ENCODE data around the gene CLDN7. TPM values are rescaled to one million over a fixed set of nuclear protein-coding genes. Genes with fewer than 3 reads are reported as not detected.

CLDN7 gene
- total and polyA plus RNA-seq, 4 donors, result 3.0 to 35.0 (median 19.6) TPM

GRCh38 chr17:7221278-7222092 is 40.8 kb downstream of the CLDN7 start:
- Histone ChIP-seq H3K27me3 (ENCODE audit: control insufficient read depth in 4 of 4, insufficient read depth in 4 of 4, low read length in 3 of 4) (no peaks in the 10 kb centered on the region), H3K4me1 (ENCODE audit: control insufficient read depth in 4 of 4, insufficient read depth in 4 of 4, low read length in 3 of 4) (peaks cover 12 to 52% (median 40%) of the 10 kb centered on the region in 4 donors), H3K4me3 (ENCODE audit: low read depth in 1 of 3, low read length in 3 of 3) (peak overlapping the region; percentile 79 to 82 (median 82)), H3K9me3 (ENCODE audit: control insufficient read depth in 4 of 4, low read length in 3 of 4) (no peaks in the 10 kb centered on the region), H3K36me3 (ENCODE audit: control insufficient read depth in 4 of 4, insufficient read depth in 3 of 4, low read depth in 1 of 4, low read length in 3 of 4) (peaks cover 12 to 53% (median 32%) of the 10 kb centered on the region in 4 donors), H3K27ac (ENCODE audit: low read depth in 1 of 2, low read length in 2 of 2) (peak overlapping the region in 1 of 2 donors; percentile 99), H3K9ac (ENCODE audit: low read depth in 1 of 2, low read length in 2 of 2) (peak overlapping the region in 1 of 2 donors; percentile 79)
- no peak for TF ChIP-seq HNF4G (IDR thresholded peaks at IDR 0.05)
- peak in 1 of 2 donors; percentile 54 for TF ChIP-seq HNF4A (conservative IDR thresholded peaks at IDR 0.05)
- 69% methylated on average over 10 of the region's 10 CpGs for WGBS
- no peak for DNase-seq (ENCODE audit: low spot score)

- Histone ChIP-seq H3K27me3 (ENCODE audit: control insufficient read depth in 4 of 4, insufficient read depth in 4 of 4, low read length in 3 of 4) (no peaks in the 10 kb centered on the region), H3K36me3 (ENCODE audit: control insufficient read depth in 4 of 4, insufficient read depth in 3 of 4, low read depth in 1 of 4, low read length in 3 of 4) (peaks cover 12 to 47% (median 31%) of the 10 kb centered on the region in 4 donors), H3K27ac (ENCODE audit: low read depth in 1 of 2, low read length in 2 of 2) (peak overlapping the region; percentile 99), H3K4me1 (ENCODE audit: control insufficient read depth in 4 of 4, insufficient read depth in 4 of 4, low read length in 3 of 4) (peaks cover 12 to 55% (median 41%) of the 10 kb centered on the region in 4 donors), H3K9me3 (ENCODE audit: control insufficient read depth in 4 of 4, low read length in 3 of 4) (no peaks in the 10 kb centered on the region), H3K9ac (ENCODE audit: low read depth in 1 of 2, low read length in 2 of 2) (peak overlapping the region; percentile 78 to 79), H3K4me3 (ENCODE audit: low read depth in 1 of 3, low read length in 3 of 3) (peak overlapping the region; percentile 79 to 82 (median 82))
- WGBS, result 10% methylated on average over 11 of the region's 11 CpGs
- no peak for DNase-seq (ENCODE audit: low spot score)
- TF ChIP-seq RXRA (IDR thresholded peaks at IDR 0.05), result peak in 1 of 2 donors; percentile 61
- peak; percentile 13 for TF ChIP-seq ATF3 (IDR thresholded peaks at IDR 0.05)
- peak; percentile 59 to 69 for TF ChIP-seq RAD21 (IDR thresholded peaks at IDR 0.05)
- no peak for TF ChIP-seq NR2F2 (IDR thresholded peaks at IDR 0.05)
- TF ChIP-seq SP1 (IDR thresholded peaks at IDR 0.05), result peak; percentile 66
- no peak for TF ChIP-seq TAF1 (conservative IDR thresholded peaks at IDR 0.05)
- TF ChIP-seq GABPA (IDR thresholded peaks at IDR 0.05 in 1 of 2, conservative IDR thresholded peaks at IDR 0.05 in 1 of 2), result peak in 1 of 2 donors; percentile 41
These were observed 41.5 kb downstream of the CLDN7 start for GRCh38 chr17:7220593-7221277.

- WGBS, result under 1% methylated on average over 63 of the region's 63 CpGs
- TF ChIP-seq REST (IDR thresholded peaks at IDR 0.05), result peak; percentile 5
- peak; percentile 92 to 99 for TF ChIP-seq EGR1 (IDR thresholded peaks at IDR 0.05; ENCODE audit: low read depth in 2 of 2)
- peak; percentile 54 for TF ChIP-seq TAF1 (conservative IDR thresholded peaks at IDR 0.05)
- no peak for TF ChIP-seq CTCF (IDR thresholded peaks at IDR 0.05; ENCODE audit: low read depth, low read length, missing input control)
- TF ChIP-seq FOXA1 (IDR thresholded peaks at IDR 0.05), result peak; percentile 55
- peak; percentile 86 for TF ChIP-seq MAX (IDR thresholded peaks at IDR 0.05)
- TF ChIP-seq NR2F2 (IDR thresholded peaks at IDR 0.05), result peak; percentile 51
- peak; percentile 98 for TF ChIP-seq SP1 (IDR thresholded peaks at IDR 0.05)
- peak; percentile 9 to 28 for TF ChIP-seq RAD21 (IDR thresholded peaks at IDR 0.05)
- TF ChIP-seq GABPA (IDR thresholded peaks at IDR 0.05 in 1 of 2, conservative IDR thresholded peaks at IDR 0.05 in 1 of 2), result peak in 1 of 2 donors; percentile 82
- peak; percentile 84 to 92 for TF ChIP-seq HNF4A (conservative IDR thresholded peaks at IDR 0.05)
- peak; percentile 49 for TF ChIP-seq ZBTB33 (IDR thresholded peaks at IDR 0.05)
These were observed 42.3 kb downstream of the CLDN7 start, which contains the start of the genes ACADVL and DLG4 for GRCh38 chr17:7219812-7220592. TSS of gene ACADVL (plus strand) at chr17:7219938. CDS start at chr17:7219985, 47 bp downstream. TSS of gene DLG4 (minus strand) at chr17:7219836.

More at GRCh38 chr17:7219812-7220592, 42.3 kb downstream of the CLDN7 start, which contains the start of the genes ACADVL and DLG4:
- peak within 1 kb of the TSS; percentile 99 for H3K27ac ChIP-seq (ENCODE audit: low read depth in 1 of 2, low read length in 2 of 2)
- H3K4me1 ChIP-seq (ENCODE audit: control insufficient read depth in 4 of 4, insufficient read depth in 4 of 4, low read length in 3 of 4), result peaks cover 12 to 60% (median 46%) of the 10 kb centered on the region in 4 donors
- no peaks in the 10 kb centered on the region for H3K27me3 ChIP-seq (ENCODE audit: control insufficient read depth in 4 of 4, insufficient read depth in 4 of 4, low read length in 3 of 4)
- peak within 1 kb of the TSS; percentile 78 to 79 for H3K9ac ChIP-seq (ENCODE audit: low read depth in 1 of 2, low read length in 2 of 2)
- H3K9me3 ChIP-seq (ENCODE audit: control insufficient read depth in 4 of 4, low read length in 3 of 4), result no peaks in the 10 kb centered on the region
- peak; percentile 84 for DNase-seq (ENCODE audit: low spot score)
- H3K4me3 ChIP-seq (ENCODE audit: low read depth in 1 of 3, low read length in 3 of 3), result peak within 1 kb of the TSS; percentile 79 to 82 (median 82)
- peaks cover 11 to 40% (median 27%) of the 10 kb centered on the region in 4 donors for H3K36me3 ChIP-seq (ENCODE audit: control insufficient read depth in 4 of 4, insufficient read depth in 3 of 4, low read depth in 1 of 4, low read length in 3 of 4)

Data from liver (tissue), 9 donors.